Right renal pelvis (tissue), 4 donors: Measurements from ENCODE around the gene SLC37A2. TPM values are rescaled to one million over a fixed set of nuclear protein-coding genes. Genes with fewer than 3 reads are reported as not detected.
A peak's percentile ranks its signal among the peaks of the same experiment; 100 is the strongest.
"Not testable (repeated sequence)": the region's sequence is repeated elsewhere in the genome, so short reads cannot be mapped to it uniquely, and the experiment has no call there.

ENCODE experiments used
- DNase-seq, 4 donors: peaks; one replicate each; pipeline ENCODE4 v3.0.0-alpha.2; 2013; ENCODE audit warnings: low read depth in 4 of 4, low spot score in 3 of 4, missing footprints in 1 of 4
- polyA plus RNA-seq, 4 donors: library from polyadenylated mRNA; unstranded; fragments of 120-200 nt; gene quantifications; one replicate each; pipeline ENCODE4 v1.2.1, GENCODE V29; 2013; ENCODE audit not compliant: insufficient read length in 4 of 4

The SLC37A2 gene
- polyA plus RNA-seq, 4 donors: 1.6 to 2.3 (median 1.8) TPM

- no peak for DNase-seq
These were observed 19.7 kb downstream of the SLC37A2 start for GRCh38 chr11:125082611-125083311.

- DNase-seq: no peak
These were observed 20.4 kb downstream of the SLC37A2 start for GRCh38 chr11:125083312-125084056.

- no peak for DNase-seq
These were observed 20.9 kb downstream of the SLC37A2 start for GRCh38 chr11:125084057-125084416.

DNA sequence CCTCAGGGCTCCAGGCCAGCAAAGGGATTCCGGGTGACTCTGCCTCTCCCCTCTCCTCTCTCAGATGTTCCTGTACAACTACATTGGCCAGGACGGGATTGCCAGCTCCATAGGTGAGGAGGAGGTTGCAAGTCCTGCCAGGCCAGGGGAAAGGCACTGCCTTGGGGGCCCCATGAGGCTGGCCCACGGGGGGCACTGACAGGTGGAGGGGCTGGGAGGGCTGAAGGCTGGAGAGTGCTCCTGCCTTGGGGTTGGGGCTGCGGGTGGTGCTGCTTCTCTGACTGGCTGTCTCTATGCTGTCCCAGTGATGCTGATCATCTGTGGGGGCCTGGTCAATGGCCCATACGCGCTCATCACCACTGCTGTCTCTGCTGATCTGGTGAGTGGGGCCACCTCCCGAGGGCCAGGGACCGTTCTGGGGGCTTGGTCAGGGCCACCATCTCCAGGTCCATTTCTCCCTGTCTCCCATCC lies 21.7 kb downstream of the SLC37A2 start:
- no peak for DNase-seq

DNA sequence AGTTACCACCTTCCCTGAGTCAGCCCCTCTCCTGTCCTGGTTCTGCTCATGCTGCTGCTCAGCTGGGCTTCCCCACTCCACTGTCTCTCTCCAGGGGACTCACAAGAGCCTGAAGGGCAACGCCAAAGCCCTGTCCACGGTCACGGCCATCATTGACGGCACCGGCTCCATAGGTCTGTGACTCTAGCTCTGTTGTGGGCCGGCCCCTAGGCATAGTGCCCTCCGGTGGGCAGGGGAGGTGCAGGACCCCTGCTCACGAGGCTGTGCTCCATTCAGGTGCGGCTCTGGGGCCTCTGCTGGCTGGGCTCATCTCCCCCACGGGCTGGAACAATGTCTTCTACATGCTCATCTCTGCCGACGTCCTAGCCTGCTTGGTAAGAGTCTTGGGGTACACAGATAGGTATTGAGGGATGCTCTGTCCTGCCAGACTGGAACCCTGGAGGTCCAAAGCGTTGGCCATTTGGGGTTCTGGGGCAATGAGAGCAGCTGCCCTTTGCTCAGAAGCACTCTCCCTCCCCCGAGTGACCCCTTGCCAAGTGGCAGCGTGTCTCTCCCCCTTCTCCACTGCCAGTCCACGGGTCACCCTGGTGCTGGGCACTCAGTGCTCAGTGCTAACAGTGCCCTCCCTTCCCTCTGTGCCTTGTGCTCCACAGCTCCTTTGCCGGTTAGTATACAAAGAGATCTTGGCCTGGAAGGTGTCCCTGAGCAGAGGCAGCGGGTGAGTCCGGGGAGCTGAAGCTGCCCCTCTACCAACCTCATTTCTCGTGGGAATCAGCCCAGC lies 22.4 kb downstream of the SLC37A2 start:
- DNase-seq: no peak

GRCh38 chr11:125086633-125087296 lies 23.7 kb downstream of the SLC37A2 start:
- no peak for DNase-seq

DNA sequence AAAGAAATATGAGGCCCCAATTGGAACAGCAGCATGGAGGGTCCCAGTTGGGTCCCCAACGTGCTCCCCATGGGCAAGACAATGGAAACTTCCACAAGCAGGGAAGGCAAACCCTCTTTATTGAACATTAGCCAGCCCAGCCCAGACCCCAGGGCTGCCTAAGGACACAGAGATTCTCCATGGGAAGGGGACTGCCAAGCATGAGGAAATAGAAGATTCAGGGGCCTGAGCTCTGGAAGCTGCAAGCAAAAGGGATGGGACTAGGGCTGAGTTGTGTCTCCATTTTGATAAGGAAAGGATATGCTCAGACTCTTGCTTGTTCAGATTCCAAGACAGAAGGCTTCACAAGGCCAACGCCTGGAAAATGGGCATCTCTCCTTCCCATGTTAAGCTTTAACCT lies 25.0 kb downstream of the SLC37A2 start:
- no peak for DNase-seq

GRCh38 chr11:125088576-125089455 lies 25.7 kb downstream of the SLC37A2 start:
- no peak for DNase-seq

- DNase-seq: not testable (repeated sequence)
These were observed 26.4 kb downstream of the SLC37A2 start for GRCh38 chr11:125089481-125089880.

DNA sequence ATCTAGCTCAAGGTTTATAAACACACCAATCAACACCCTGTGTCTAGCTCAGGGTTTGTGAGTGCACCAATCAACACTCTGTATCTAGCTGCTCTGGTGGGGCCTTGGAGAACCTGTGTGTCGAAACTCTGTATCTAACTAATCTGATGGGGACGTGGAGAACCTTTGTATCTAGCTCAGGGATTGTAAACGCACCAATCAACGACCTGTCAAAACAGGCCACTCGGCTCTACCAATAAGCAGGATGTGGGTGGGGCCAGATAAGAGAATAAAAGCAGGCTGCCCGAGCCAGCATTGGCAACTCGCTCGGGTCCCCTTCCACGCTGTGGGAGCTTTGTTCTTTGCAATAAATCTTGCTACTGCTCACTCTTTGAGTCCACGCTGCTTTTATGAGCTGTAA lies 27.0 kb downstream of the SLC37A2 start:
- not testable (repeated sequence) for DNase-seq

DNA sequence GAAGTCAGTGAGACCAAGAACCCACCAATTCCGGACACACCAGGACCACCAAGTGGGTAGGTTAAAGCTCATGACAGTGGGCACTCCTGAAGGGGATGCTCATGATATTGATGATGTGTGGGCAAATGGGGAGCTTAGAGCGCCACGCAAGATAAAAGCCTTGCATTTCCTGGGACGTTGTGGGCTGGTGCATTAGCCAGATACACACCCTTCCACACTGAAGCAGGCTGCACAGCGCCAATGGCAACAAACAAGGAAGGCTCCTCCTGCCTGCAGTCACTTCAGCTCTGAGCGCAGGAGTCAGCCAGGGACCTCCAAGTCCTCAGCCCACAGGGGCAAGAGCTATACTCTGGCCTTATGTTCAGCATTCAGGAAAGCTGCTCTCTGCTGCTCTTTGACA lies 27.7 kb downstream of the SLC37A2 start:
- DNase-seq: no peak

DNA sequence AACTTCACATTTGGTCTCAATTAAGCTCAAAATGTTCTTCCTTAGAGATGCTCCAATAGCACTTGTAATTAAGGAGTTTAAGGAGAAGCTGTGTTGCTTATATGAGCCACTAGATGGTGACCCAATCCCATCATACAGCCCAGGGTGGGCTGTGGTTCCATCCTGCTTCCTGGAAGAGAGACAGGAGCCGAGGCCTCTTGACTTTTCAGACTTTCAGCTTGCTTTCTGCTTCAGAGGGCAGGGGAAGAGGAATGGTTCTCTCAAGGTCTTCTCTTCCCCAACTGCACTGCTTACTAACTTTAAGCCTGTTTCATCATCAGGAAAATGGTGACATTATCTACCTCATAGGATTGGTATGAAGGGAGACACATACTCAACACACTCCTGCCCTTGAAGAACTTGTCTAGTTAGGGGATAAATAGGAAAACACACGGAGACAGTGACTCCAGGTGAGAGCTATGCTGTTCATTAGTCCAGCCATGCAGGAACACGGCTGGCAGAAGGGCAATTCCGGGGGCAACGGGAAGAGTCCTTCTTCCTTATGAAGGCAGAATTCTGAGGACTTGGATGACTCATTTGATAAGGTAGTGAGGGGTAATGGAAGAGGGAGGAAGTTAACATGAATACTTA lies 28.3 kb downstream of the SLC37A2 start:
- peak; percentile 57 to 63 (median 61) for DNase-seq

DNA sequence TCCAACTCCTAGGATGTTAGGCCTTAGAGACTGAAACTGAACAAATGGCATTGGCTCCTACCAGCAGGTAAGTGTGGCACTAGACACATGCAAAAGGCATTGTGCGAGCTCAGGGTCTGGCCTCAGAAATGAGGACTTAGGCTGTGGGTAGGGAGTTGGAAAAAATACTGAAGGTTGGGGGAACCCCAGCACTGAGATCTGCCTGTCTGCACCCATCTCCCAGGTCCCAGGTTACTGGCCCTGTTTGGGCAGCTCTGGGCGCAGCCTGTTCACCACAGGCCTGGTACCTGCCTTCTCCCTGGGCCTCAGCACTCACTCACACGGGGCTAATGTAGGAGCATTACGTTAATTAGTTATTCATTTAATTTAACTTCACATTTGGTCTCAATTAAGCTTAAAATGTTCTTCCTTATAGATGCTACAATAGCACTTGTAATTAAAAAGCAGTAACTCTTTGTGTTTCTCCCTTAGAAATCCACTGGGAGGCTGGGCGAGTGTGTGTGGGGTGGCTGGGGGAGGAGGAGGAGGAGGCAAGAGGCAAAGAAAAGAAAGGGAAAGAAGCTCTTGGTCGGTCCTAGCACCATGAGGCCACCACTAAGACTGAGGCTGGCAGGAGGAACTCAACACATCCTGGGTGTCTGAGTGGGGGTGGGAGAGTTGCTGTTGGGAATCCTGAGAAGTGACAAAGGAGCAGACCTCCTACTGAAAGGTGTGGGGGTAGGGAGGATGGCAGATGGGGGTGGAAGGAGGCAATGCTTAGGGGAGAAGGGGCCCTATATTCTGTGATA lies 29.0 kb downstream of the SLC37A2 start:
- no peak for DNase-seq

DNA sequence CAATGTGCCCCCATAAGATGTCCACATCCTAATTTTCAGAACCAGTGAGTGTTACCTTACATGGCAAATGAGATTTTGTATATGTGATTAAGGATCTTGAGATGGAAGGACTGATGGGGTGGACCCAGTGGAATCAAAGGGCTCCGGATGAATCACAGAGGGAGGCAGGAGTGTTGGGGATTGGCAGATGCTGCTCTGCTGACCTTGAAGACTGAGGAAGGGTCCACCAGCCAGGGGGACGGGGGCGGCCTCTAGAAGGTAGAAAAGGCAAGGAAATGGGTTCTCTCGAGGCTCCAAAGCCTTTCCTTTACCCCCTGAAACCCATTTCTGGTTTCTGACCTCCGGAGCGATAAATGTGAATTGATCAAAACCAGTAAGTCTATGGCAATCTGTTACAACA lies 29.6 kb downstream of the SLC37A2 start:
- no peak for DNase-seq

GRCh38 chr11:125093502-125093901 lies 30.4 kb downstream of the SLC37A2 start:
- DNase-seq: no peak

DNA sequence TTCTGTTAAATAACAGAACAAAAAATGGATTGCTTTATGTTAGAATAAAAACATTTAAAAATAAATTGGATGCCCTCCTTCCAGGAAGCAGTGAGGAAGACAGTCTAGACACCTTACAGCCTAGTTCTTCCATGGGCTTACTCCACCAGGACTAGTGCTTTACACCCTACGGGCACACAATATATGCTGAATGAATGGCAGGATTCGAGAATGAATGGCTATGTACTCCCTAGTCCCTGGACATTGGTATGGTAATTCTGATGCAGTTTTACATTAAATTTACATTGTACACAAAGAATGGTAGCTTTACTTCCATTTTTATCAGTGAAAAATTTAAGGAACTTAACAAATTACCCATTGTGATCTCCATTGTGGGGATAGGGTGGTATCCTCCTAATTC lies 31.6 kb downstream of the SLC37A2 start:
- no peak for DNase-seq

DNA sequence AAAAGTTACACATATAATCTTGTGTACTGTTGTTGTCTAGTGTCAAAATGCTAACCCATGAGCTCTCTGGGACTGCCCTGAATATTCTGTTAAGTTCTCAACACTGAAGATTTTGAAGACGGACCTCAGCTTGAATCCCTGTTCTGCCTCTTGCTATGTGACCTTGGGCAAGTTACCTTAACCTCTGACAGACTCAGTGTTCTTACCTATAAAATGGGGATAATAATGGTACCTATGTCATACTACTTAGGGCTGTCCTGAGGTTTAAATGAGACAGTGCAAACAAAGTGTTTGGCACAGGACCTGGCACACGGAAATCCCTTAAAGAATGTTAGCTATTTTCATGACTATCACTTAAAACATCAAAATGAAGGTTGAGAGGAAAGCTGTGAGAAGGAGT lies 37.0 kb downstream of the SLC37A2 start:
- DNase-seq: no peak

- no peak for DNase-seq
These were observed 38.5 kb downstream of the SLC37A2 start for GRCh38 chr11:125101596-125101995.

DNA sequence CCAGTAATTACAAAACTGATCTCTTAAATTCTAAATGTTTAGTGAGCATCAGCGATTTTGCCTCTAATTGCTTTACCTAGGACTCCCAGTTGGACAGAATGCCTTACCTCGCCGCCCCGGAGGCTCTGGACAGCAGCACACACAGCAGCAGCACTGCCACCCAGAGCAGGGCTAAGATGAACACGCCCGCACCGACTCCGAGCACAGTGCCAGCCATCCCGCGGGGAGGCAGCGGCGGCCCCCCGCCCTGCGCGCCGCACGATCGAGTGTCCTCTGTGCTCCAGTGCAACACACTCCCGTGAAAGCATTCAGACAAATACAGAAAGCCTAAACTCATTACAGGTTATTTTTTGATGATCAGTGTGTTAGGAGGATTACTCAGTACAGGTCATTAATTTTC lies 38.9 kb downstream of the SLC37A2 start:
- DNase-seq: no peak
